ENCODE data around the gene RHOXF2B.

The RHOXF2B gene

DNA sequence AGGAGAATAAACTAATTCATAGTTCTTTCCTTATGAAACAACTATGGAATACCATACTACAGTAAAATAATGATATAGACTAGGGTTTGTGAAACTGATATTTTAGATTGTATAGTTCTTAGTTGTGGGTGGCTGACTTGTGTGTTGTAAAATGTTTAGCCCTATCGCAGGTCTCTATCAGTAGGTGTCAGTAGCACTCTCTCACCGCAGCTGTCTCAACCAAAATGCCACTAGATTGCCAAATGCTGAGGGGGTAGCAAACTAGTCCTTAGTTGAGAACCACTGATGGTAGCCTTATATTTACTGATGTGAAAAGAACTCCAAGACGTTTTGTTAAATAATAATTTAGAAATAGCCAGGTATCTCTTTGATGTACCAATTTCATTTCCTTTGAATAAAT, 48.1 kb downstream of the RHOXF2B start:
- CTCF ChIA-PET: no interaction called here
- TF ChIP-seq, protein P1, sequence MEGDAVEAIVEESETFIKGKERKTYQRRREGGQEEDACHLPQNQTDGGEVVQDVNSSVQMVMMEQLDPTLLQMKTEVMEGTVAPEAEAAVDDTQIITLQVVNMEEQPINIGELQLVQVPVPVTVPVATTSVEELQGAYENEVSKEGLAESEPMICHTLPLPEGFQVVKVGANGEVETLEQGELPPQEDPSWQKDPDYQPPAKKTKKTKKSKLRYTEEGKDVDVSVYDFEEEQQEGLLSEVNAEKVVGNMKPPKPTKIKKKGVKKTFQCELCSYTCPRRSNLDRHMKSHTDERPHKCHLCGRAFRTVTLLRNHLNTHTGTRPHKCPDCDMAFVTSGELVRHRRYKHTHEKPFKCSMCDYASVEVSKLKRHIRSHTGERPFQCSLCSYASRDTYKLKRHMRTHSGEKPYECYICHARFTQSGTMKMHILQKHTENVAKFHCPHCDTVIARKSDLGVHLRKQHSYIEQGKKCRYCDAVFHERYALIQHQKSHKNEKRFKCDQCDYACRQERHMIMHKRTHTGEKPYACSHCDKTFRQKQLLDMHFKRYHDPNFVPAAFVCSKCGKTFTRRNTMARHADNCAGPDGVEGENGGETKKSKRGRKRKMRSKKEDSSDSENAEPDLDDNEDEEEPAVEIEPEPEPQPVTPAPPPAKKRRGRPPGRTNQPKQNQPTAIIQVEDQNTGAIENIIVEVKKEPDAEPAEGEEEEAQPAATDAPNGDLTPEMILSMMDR (IDR thresholded peaks at IDR 0.05; ENCODE audit: control extremely low read depth, extremely low read depth, low read depth, missing control alignments): no peak
- no peak for DNase-seq (ENCODE audit: extremely low spot score)
- POLR2A ChIA-PET: no interaction called here

DNA sequence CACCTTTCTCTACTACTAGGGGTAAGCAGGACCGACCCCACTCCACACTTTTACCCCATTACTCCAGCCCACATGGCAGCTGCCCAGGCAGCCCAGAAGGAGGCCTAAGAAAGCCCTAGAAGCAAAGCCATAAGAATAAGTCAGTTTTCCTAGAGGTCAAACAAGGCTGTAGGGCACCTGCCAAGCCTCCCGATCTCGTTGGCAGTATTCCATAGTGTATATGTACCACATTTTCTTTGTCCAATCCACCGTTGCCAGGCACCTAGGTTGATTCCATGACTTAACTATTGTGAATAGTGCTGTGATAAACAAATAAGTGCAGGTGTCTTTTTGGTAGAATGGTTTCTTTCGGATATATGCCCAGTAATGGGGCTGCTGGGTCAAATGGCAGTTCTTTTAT, 54.2 kb downstream of the RHOXF2B start:
- POLR2A ChIA-PET: no interaction called here
- CTCF ChIA-PET: no interaction called here
- TF ChIP-seq, protein P1 (IDR thresholded peaks at IDR 0.05; ENCODE audit: control extremely low read depth, extremely low read depth, low read depth, missing control alignments): no peak
- no peak for DNase-seq (ENCODE audit: extremely low spot score)

DNA sequence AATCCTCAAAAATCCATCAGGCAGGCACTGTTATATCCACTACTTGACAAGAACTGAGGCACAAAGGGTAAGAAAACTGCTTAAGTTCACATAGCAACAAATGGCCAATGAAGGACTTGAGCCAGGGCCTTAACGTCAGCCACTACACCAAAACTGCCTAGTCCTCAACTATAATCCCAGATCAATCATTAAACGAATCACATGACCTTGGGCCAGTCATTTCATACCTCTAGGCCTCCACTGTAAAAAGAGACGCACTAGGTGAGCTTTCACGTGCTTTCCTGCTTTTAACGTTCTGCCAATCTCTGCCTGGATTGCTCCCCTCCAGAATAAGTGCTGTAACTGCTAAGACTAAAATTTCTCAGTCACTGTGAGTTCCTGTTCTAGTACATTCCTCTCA, 54.7 kb downstream of the RHOXF2B start:
- ChIA-PET POLR2A (no interaction called here), CTCF (no interaction called here)
- TF ChIP-seq, protein P1 (IDR thresholded peaks at IDR 0.05; ENCODE audit: control extremely low read depth, extremely low read depth, low read depth, missing control alignments): no peak
- DNase-seq (ENCODE audit: extremely low spot score): no peak
